CD4-positive, alpha-beta T cell treated with Interleukin-15 for 1 hour (primary cell): ENCODE measurements around the gene MYO1D.
A peak's percentile ranks its signal among the peaks of the same experiment; 100 is the strongest.

Source experiments
- DNase-seq: peaks from one replicate; pipeline ENCODE4 v3.0.0-alpha.2; 2020

The MYO1D gene

DNA sequence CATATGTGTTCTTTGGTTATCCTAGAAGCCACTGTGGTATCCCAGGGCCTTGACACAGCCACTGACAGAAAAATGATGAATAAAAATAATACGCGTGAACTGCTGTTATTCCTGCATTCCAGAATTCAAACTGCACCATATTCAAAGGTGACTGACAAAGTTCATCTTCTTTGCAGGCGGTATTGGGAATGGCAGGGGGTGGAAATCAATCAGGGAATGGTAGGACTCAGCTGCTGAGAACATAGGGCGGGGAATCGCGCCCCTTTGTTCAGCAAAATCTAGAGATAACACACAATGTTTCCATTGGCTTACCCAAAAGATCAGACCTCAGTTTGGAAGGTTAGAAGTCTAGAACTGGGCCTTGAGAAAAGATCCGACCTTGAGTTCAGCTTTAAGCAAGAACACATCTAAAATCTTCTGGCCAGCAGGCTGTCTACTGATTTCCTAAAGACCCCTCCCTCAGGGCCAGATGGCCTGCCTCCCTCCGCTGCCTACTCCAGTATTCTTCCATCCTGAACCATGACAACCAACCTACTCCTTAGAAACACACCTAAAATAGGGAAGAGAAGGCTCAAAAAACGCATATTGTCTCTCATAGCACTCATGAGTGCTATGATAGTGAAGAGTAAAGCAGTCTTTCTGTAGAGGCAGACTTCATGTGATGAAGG is 356.1 kb downstream of the MYO1D start:
- no peak for DNase-seq

DNA sequence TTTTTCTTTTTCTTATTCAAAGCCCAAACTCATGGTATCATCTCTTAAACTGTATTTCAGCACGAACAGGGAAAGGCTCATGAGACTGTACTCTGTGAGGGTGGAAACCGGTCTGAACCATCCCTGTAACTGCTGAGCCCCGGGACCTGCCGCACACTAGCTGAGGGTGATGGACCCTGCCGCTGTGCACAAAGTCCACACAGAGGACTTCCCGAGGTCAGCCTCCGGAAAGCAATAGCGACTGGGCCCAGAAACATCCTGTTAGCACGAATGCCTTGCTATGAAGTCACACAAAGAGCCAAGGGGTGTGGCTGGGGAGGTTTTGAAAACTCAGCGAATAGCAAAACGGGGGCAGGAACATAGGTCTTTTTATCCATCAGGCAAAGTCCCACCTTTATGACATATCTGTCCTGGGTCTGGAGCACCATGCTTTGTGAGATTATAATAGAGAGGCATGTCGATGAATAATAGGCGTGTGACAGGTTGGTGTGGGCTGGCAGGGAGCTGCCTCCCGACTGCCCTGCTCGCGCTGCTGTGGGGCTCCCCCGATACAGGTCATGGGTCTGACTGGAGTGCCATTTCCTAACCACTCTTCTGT is 356.7 kb downstream of the MYO1D start:
- DNase-seq = peak; percentile 56

DNA sequence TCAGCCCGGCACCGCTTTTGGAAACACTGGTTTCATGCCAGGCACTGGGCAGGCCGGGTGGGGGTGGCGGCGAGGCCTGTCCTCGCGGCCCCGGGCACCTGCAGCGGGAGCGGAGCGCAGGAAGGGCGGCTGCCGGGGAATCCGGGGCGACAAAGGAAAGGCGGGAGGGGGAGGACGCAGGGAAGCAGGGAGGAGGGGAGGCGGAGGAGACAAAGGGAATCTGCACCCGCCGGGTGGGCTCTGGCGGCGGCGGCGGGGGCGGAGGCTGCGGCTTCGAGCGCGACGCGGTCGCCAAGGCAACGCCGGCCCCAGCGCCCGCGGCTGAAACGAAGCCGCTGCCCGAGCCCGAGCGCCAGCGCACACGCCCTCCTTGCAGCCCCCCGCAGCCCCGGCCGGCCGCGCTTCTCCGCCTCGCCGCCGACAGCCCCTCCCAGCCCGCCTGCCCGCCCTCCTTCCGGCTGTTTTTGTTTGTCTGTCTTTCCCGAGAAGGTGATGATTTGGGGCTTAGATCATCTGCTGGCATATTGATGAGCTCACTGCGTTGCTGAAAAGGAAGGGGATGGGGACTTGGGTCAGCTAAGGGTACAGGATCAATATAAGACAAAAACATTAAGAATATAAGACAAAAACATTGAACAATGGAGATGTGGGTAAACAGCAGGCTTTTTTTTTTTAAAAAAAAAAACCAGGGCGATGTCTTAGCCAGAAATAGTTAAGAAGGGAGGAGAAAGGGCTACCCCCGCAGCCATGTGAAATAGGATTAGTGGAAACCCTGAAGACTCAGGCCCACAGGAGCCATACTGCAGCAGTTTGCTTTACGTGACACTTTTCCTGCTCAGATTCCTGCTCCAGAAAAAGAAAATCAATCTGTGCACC is 357.5 kb downstream of the MYO1D start:
- peak; percentile 63 for DNase-seq

DNA sequence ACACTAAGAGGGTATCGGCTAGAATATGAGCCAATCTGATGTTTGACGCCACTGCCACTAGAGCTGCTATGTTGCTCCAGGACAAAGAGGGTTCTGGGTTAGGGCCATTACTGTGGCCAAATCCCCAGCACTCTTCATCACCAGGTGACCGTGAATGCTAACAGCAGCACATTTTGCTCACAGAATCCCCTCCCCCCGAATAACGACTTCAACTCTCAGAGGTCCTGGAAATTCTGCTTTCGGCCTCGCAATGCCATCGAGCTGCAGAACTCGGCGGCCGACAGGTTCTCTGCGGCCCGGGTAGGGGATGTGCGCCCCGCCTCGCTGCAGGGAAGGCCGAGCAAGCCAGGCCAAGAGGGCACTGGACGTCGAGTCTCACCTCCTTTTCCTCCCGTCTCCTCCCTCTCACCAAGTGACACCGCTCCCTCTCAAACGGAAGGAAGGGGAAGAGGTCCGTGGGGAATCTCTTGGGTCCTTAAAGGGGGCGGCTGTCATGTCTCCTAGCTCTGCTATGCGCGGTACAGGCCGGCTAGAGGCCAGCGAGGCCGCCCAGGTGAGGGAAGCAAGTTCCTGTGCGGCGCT is 358.2 kb downstream of the MYO1D start:
- DNase-seq = no peak

GRCh38 chr17:32517982-32518381 is 358.9 kb downstream of the MYO1D start:
- no peak for DNase-seq

GRCh38 chr17:32516940-32517701 is 359.8 kb downstream of the MYO1D start:
- no peak for DNase-seq

DNA sequence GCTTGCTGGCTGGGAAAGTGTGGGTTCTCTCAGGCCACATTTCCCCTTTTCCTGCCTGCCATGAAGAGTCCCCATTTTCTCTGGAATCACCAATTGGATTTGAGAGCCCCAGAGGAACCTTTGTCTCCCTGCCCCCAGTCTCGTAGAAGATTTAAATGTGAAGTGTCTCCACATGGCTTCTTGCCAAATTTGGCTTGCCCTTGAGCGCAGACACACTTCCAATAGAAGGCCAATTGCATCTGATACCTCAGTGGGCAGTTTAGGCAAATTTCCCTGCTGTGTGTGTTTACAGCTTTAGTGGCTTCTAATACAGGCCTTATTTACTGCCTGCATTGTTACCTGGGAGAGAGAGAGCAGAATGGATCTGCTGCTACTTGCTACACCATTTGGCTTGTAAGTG is 360.5 kb downstream of the MYO1D start:
- DNase-seq = no peak

- no peak for DNase-seq
Measured at GRCh38 chr17:32515677-32516383, 361.1 kb downstream of the MYO1D start.

GRCh38 chr17:32514606-32515005 is 362.3 kb downstream of the MYO1D start:
- DNase-seq = no peak

DNA sequence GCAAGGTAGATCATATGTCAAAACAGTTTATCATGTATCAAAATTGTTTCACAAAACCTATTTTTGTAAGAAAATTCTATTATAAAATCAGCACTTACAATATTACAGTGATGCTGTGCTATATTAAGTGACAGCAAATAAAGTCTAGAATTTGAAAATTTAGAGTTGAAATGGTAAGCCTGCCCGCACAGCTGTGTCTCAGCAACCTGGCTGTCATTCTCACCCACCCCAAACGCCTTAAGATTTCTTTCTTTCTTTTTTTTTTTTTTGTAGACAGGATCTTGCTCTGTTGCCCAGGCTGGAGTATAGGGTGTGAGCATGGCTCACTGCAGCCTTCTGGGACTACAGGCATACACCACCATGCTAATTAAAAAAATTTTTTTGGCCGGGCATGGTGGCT is 363.3 kb downstream of the MYO1D start:
- no peak for DNase-seq

- DNase-seq = no peak
Measured at GRCh38 chr17:32512328-32512727, 364.6 kb downstream of the MYO1D start.

DNA sequence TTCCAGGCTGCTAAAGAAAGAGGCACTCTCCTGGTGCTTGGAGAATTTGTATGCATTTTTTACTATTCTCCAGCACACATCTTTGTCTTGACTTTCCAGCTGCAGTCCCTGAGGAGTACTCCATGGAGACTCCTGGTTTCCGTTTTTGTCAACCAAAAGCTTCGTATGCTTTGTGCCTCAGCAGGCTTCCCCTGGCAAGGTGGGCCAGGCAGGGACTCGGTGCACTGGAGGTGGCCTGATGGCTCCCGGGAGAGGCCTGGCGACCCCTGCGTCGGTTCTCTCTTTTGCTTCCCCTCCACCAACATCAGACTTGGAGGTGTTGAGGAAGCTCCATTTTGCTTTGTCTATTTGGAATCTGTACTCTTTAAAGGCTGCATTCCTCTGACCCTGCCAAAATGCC is 366.5 kb downstream of the MYO1D start:
- no peak for DNase-seq

DNA sequence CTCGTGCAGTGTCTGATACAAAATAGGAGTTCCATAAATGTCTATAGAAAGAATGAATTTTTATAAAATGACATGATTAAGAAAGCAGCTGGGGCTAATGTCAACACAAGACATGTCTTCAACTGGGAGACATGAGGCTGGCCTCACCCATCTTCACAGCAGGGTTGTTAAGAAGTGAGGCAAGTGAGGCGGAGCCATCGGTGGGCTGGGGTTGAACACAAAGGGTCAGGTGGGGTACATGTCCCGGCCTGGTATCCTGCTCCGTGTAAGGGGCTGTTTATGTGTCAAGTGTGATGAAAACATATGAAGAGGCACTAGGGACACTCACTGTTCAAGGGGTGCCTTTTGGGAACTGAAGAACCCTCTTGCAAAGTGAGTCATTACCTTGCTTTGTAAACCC is 368.0 kb downstream of the MYO1D start:
- no peak for DNase-seq

DNA sequence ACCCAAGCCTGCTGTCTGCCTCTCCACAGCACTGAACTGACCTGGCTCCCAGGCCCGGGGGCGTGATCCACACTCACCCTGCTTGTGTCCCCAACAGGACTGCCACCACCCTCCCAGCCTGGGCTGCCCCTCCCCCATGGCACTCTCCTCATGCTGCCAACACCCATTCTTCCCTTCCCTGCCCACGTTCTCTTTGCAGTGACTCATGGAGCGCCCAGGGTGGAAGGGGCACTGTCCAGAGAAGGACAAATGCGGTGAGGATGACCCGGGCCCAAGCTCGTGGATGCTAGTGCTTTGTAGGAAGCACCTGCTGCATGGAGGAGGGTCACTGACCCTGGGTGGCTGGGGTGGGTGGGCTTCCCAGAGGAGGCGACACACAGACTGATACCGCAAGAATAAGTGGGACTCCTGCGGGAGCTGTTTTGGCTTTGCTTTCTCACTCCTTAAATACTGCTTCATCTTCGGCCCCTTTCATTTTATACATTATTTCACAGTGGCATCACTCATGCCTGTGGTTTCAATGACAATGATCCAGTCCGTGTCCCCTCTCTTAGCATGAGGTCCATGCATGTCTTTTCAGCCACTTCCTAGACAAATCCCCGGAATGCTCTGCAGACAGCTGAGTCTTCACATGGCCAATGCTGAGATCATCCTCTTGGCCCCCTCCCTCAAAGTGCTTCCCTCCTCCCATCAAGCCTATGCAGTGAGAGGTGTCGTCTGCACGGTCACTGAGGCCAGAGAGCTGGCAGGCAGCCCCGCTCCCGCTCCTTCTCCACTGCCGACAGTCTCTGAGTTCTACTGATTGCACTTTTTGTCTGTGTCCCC is 372.5 kb downstream of the MYO1D start:
- DNase-seq = no peak

DNA sequence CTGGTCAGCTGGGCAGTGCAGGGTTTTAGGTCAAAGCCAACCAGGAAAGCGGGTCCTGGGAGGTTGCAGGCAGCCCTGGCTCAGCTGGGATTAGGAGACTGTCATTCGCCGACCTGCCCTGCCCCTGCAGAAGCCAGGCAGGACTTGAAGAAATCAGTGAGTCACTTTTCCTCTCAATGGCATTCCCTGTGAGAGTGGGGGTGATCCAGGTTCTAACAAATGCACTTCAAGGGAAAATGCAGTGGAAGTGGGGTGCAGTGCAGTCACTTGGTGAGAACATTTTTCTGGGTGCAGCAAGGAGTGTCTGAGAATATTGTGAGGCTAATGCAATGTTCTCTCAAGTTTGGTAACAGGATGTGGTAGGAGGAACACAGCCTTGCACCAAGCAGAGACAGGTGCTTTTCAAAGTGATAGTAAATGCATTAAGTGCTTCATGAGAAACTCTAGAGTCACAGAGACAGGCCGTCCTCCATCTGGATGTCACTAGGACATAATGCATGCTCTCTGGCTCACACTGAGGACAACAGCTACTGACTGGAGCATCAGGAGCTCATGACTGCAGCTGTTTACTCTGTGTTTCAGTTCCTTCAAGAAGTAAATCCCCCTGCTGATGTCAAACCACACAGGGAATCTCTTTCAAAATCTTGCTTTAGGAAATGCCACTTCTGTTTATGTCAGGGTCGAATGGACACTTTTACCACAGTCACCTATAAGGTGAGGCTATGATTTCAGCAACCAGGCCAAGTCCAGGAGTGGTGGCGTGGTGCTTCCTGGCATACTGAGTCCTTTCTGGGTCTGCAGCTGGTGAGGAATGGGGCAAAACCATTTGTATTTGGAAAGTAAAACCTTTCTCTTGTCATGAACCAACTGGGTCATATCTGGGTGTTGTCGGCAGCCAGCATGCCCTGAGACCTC is 373.4 kb downstream of the MYO1D start:
- peak; percentile 49 for DNase-seq

- no peak for DNase-seq
Measured at GRCh38 chr17:32502710-32503109, 374.2 kb downstream of the MYO1D start.

DNA sequence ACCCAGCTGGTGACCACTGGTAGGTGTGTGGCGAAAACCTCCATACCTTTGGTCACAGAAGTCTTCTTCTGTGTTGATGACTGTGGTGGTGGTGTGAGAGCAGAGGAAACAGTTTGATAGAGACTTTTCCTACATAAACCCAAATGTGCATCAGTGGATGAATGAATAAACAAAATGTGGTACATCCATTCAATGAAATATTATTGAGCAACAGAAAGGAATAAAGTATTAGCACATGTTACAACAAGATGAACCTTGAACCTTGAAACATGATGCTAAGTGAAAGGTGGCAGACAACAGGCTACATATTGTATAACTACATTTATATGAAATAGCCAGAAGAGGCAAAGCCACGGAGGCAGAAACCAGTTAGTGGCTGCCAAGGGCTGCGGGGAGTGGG is 374.9 kb downstream of the MYO1D start:
- no peak for DNase-seq

GRCh38 chr17:32498391-32498790 is 378.5 kb downstream of the MYO1D start:
- no peak for DNase-seq

- DNase-seq = no peak
Measured at GRCh38 chr17:32497431-32498205, 379.3 kb downstream of the MYO1D start.
